ENCODE data around the gene ZNF22.

DNA sequence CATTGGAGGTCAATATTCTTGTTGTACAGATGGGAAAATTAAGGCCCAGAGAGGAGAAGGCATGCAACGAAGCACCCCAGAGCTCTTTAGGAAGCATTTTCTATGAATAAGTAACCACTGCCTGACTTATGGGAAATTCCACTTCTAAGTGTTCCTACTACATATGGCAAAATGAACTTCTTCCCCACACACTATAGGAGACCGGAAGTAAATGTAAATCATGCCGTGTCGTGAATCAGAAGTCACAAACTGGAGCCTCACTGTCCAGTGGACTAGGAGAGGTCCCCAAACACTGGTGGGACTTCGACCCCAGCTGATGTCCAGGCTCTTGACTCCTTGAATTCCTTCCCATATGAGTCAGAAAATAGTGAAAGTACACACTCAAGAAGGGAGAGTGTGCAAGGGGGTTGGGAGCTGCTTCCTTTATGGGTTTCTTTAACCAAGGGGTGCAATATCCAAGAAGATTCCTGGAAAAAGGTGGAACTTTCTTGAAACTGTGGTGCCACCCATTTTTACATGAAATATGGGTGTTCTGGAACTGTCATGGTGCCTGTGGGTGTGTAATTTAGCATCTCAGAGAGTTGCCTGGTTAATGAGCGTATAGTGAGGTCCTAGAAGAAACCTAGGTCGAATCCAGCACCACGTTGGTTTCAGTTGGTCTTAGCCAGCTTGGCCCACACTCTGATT lies 34.5 kb upstream of the ZNF22 start:
- TF ChIP-seq, protein P1, sequence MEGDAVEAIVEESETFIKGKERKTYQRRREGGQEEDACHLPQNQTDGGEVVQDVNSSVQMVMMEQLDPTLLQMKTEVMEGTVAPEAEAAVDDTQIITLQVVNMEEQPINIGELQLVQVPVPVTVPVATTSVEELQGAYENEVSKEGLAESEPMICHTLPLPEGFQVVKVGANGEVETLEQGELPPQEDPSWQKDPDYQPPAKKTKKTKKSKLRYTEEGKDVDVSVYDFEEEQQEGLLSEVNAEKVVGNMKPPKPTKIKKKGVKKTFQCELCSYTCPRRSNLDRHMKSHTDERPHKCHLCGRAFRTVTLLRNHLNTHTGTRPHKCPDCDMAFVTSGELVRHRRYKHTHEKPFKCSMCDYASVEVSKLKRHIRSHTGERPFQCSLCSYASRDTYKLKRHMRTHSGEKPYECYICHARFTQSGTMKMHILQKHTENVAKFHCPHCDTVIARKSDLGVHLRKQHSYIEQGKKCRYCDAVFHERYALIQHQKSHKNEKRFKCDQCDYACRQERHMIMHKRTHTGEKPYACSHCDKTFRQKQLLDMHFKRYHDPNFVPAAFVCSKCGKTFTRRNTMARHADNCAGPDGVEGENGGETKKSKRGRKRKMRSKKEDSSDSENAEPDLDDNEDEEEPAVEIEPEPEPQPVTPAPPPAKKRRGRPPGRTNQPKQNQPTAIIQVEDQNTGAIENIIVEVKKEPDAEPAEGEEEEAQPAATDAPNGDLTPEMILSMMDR (conservative IDR thresholded peaks at IDR 0.05; ENCODE audit: low read depth, low read length), result no peak
- TF ChIP-seq EZH2 (IDR thresholded peaks at IDR 0.05; ENCODE audit: borderline replicate concordance, low read depth, low read length, poor library complexity, severe bottlenecking), result no peak

Data from A673 (cell line).